Psoas muscle (tissue), 8 donors: ENCODE data around the gene HLA-G. TPM values are rescaled to one million over a fixed set of nuclear protein-coding genes. Genes with fewer than 3 reads are reported as not detected.

ENCODE experiments used
- ATAC-seq, 4 donors: fragments of 200-7000 bp; cut with Tn5 transposase; one replicate each; pipeline ENCODE4 v1.9.1; 2020; ENCODE audit warnings: moderate library complexity in 3 of 4, mild to moderate bottlenecking in 2 of 4
- DNase-seq, 2 donors: peaks; one replicate each; pipeline ENCODE4 v3.0.0-alpha.2; 2020
- H3K27ac ChIP-seq: fragments of 200-600 bp; one replicate; pipeline ENCODE4 v1.8.0; 2022
- H3K27me3 ChIP-seq, 3 donors: fragments of 200-600 bp in 1 of 3; one replicate each; pipeline versions ENCODE4 v1.6.1 to v1.8.0; 2013 to 2022; ENCODE audit warnings: low read length in 2 of 3, mild to moderate bottlenecking in 2 of 3, moderate library complexity in 1 of 3; ENCODE audit not compliant: insufficient read depth in 3 of 3
- H3K36me3 ChIP-seq, 2 donors: fragments of 200-600 bp in 1 of 2; one replicate each; pipeline versions ENCODE4 v1.6.1 to v1.8.0; 2013 to 2022; ENCODE audit warnings: low read depth in 1 of 2, mild to moderate bottlenecking in 1 of 2, moderate library complexity in 1 of 2; ENCODE audit not compliant: insufficient read depth in 1 of 2
- H3K4me1 ChIP-seq: fragments of 200-600 bp; one replicate; pipeline ENCODE4 v1.8.0; 2022
- H3K4me3 ChIP-seq: fragments of 200-600 bp; one replicate; pipeline ENCODE4 v1.8.0; 2022; ENCODE audit warnings: mild to moderate bottlenecking
- H3K9me3 ChIP-seq: fragments of 200-600 bp; one replicate; pipeline ENCODE4 v1.8.0; 2022
- WGBS, 3 donors: extraction: QIAGEN DNeasy Blood & Tissue Kit; methylation state at CpG; one replicate each; pipeline versions ENCODE4 v1.1.6 to v1.1.7; 2013; 5-methylcytosine and 5-hydroxymethylcytosine counted together
- intact Hi-C, 2 donors: fragments of 100-400 bp; cut with DNase I; formaldehyde crosslinking; loops; one replicate each; pipeline versions ENCODE4 v1.11.0 to v1.14.2; 2022
- polyA plus RNA-seq, 3 donors: library from polyadenylated mRNA; stranded (reverse); fragments of 200-250 nt; gene quantifications; one replicate each; pipeline ENCODE4 v1.2.3, GENCODE V29; 2013
- total RNA-seq, 4 donors: library from RNA; stranded (reverse); fragmentation: NEBNext Ultra II Directional in 2 of 4; extraction: Animal tissue kit (Norgen Biotek cat#: 25700) in 2 of 4; gene quantifications; one replicate each; pipeline versions ENCODE4 v1.2.1 to v1.2.4, GENCODE V29; 2021 to 2023
- TF ChIP-seq, protein P1 (sequence below): fragments of 200-600 bp; IDR thresholded peaks from one replicate; pipeline ENCODE4 v1.8.0; 2022; ENCODE audit warnings: antibody characterized with exemption
- donor health status: healthy with polysubstance abuse.
- donor health status: DM: no; HTN: no; CAD: no; lungs with moderate emphysema.
- donor health status: Bipolar disorder and iron deficiency.
- donor health status: healthy.
- donor health status: DM: yes; HTN: yes; CAD: no.
- donor health status: DM: no; HTN: no; CAD: no.
- donor health status: DM: no; HTN: no; CAD: no.
- donor health status: DM: yes; HTN: yes; CAD: no.

The HLA-G gene
- total and polyA plus RNA-seq, 7 donors = 0.15 to 0.42 TPM; not detected in 5

DNA sequence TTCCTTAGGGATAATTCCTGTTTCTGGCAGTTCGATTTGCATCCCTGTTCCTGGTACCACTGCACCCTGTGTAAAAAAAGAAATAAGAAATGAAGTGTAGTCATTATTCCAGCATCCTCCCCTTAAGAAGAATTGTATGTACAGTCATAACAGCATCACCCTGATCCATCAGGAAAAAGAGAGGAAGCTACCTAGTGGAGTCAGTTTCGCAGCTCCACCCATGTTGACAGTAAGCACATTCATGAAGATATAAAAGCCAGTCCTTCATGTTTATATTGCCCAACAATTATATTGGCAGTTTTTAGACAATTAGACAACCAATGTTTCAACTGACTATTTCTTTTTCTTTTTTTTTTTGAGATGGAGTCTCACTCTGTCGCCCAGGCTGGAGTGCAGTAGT is 21.2 kb upstream of the HLA-G start:
- intact Hi-C loops = no loop called here
- Histone ChIP-seq H3K36me3 (no peaks in the 10 kb centered on the region), H3K27me3 (peaks cover 0 to 8% (median 0%) of the 10 kb centered on the region in 3 donors), H3K4me3 (no peak overlapping the region), H3K27ac (no peak overlapping the region), H3K4me1 (no peaks in the 10 kb centered on the region), H3K9me3 (no peaks in the 10 kb centered on the region)
- 83 to 92% (median 89%) methylated on average over 3 of the region's 3 CpGs for WGBS, 3 donors
- TF ChIP-seq, protein P1, sequence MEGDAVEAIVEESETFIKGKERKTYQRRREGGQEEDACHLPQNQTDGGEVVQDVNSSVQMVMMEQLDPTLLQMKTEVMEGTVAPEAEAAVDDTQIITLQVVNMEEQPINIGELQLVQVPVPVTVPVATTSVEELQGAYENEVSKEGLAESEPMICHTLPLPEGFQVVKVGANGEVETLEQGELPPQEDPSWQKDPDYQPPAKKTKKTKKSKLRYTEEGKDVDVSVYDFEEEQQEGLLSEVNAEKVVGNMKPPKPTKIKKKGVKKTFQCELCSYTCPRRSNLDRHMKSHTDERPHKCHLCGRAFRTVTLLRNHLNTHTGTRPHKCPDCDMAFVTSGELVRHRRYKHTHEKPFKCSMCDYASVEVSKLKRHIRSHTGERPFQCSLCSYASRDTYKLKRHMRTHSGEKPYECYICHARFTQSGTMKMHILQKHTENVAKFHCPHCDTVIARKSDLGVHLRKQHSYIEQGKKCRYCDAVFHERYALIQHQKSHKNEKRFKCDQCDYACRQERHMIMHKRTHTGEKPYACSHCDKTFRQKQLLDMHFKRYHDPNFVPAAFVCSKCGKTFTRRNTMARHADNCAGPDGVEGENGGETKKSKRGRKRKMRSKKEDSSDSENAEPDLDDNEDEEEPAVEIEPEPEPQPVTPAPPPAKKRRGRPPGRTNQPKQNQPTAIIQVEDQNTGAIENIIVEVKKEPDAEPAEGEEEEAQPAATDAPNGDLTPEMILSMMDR = no peak
- no peak for DNase-seq
- no peak for ATAC-seq

- Histone ChIP-seq H3K4me1 (no peaks in the 10 kb centered on the region), H3K4me3 (no peak overlapping the region), H3K9me3 (no peaks in the 10 kb centered on the region), H3K27me3 (peaks cover 0 to 8% (median 0%) of the 10 kb centered on the region in 3 donors), H3K27ac (no peak overlapping the region), H3K36me3 (no peaks in the 10 kb centered on the region)
- ATAC-seq = no peak
- TF ChIP-seq, protein P1 = no peak
- intact Hi-C loops = no loop called here
- no peak for DNase-seq
Measured at GRCh38 chr6:29809249-29809648, 18.4 kb upstream of the HLA-G start.

GRCh38 chr6:29810371-29810770 is 17.3 kb upstream of the HLA-G start:
- intact Hi-C loops = loop anchor here in 1 of 2 donors (5.0 kb wide), 1 partner anchor 123 kb away; no protein-coding TSS in a partner anchor
- H3K36me3 ChIP-seq = no peaks in the 10 kb centered on the region
- H3K27ac ChIP-seq = no peak overlapping the region
- peaks cover 0 to 8% (median 0%) of the 10 kb centered on the region in 3 donors for H3K27me3 ChIP-seq
- ATAC-seq = no peak
- DNase-seq = no peak
- WGBS, 3 donors = 59 to 80% (median 62%) methylated on average over 2 of the region's 2 CpGs
- no peaks in the 10 kb centered on the region for H3K4me1 ChIP-seq
- H3K4me3 ChIP-seq = no peak overlapping the region
- no peaks in the 10 kb centered on the region for H3K9me3 ChIP-seq
- TF ChIP-seq, protein P1 = no peak

DNA sequence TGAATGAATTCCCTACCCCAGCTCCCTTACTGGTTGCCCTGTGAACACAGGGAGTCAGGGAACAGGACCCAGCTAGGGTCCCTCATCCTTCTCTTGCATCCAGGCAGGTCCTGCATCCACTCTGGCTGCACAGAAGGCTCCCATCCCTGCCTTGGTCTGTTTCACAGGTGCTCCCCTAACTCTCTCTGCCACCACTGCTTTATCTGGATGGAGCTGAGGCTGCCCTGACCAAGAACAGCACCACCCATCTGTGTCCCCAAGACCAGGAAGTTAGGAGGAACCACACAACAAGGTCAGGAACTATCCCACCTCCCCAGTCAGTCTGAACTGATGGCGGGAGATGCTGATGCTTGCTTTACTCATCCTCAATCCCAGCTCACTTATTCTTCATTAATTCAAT is 16.2 kb upstream of the HLA-G start:
- no peak for DNase-seq
- ATAC-seq = no peak
- no peak overlapping the region for H3K4me3 ChIP-seq
- no peak overlapping the region for H3K27ac ChIP-seq
- no peaks in the 10 kb centered on the region for H3K9me3 ChIP-seq
- WGBS, 3 donors = 79 to 95% (median 91%) methylated on average over 1 of the region's 1 CpG
- TF ChIP-seq, protein P1 = no peak
- intact Hi-C loops = loop anchor here in 1 of 2 donors (5.0 kb wide), 1 partner anchor 124 kb away; no protein-coding TSS in a partner anchor
- peaks cover 0 to 4% (median 0%) of the 10 kb centered on the region in 3 donors for H3K27me3 ChIP-seq
- no peaks in the 10 kb centered on the region for H3K4me1 ChIP-seq
- H3K36me3 ChIP-seq = no peaks in the 10 kb centered on the region

DNA sequence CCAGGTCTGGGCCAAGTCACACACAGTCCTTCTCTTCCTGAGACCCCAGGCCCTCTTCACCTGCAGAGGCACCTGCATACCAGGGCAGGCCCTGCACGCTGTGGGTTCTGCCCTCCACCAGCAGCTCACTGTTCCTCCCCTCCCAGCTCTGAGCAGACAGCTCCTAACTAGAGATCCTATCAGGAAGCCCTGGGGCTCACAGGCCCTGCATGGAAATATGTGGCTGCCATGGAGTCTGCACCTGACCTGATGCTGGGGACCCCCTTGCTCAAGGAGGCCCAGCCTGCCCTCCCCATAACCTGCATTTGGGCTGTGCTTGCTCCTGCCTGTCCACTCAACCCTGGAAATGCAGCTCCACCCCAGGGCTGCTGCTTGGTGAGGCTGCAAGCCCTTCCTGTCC is 14.6 kb upstream of the HLA-G start:
- no peak for DNase-seq
- Histone ChIP-seq H3K9me3 (no peaks in the 10 kb centered on the region), H3K27me3 (no peaks in the 10 kb centered on the region), H3K36me3 (no peaks in the 10 kb centered on the region), H3K4me1 (no peaks in the 10 kb centered on the region), H3K27ac (no peak overlapping the region), H3K4me3 (no peak overlapping the region)
- WGBS, 3 donors = 3 to 50% (median 33%) methylated on average over 1 of the region's 1 CpG
- TF ChIP-seq, protein P1 = no peak
- no peak for ATAC-seq
- intact Hi-C loops = loop anchor here in 1 of 2 donors (5.0 kb wide), 1 partner anchor 126 kb away; no protein-coding TSS in a partner anchor
